NCI-H2227 treated with DMSO at 0.1 percent for 48 hours (cell line): Measurements from ENCODE around the gene ZDBF2.
"Not testable (repeated sequence)": the region's sequence is repeated elsewhere in the genome, so short reads cannot be mapped to it uniquely, and the experiment has no call there.

Experiments
- DNase-seq: peaks from one replicate; lab custom pipeline; 2025; lab: John Stamatoyannopoulos, UW

The ZDBF2 gene

GRCh38 chr2:206259376-206260187 lies 14.9 kb upstream of the ZDBF2 start:
- DNase-seq = no peak

- DNase-seq = peak; percentile 80
Observed at GRCh38 chr2:206260188-206261012, 14.1 kb upstream of the ZDBF2 start.

GRCh38 chr2:206263959-206264603 lies 10.4 kb upstream of the ZDBF2 start:
- DNase-seq = no peak

- DNase-seq = no peak
Observed at GRCh38 chr2:206266130-206267125, 8.0 kb upstream of the ZDBF2 start.

- DNase-seq = no peak
Observed at GRCh38 chr2:206267567-206267966, 6.9 kb upstream of the ZDBF2 start.

GRCh38 chr2:206271065-206271464 lies 3.4 kb upstream of the ZDBF2 start:
- no peak for DNase-seq

- peak; percentile 58 for DNase-seq
Observed at GRCh38 chr2:206273905-206274304, 558 bp upstream of the ZDBF2 start.

- peak; percentile 80 for DNase-seq
Observed at GRCh38 chr2:206275312-206276055, 1.0 kb downstream of the ZDBF2 start.

- no peak for DNase-seq
Observed at GRCh38 chr2:206276169-206276942, 1.9 kb downstream of the ZDBF2 start.

GRCh38 chr2:206277503-206277902 lies 3.0 kb downstream of the ZDBF2 start:
- DNase-seq = no peak

- no peak for DNase-seq
Observed at GRCh38 chr2:206282746-206283145, 8.3 kb downstream of the ZDBF2 start.

GRCh38 chr2:206287197-206287596 lies 12.7 kb downstream of the ZDBF2 start:
- DNase-seq = no peak

GRCh38 chr2:206289391-206289790 lies 14.9 kb downstream of the ZDBF2 start:
- DNase-seq = no peak

GRCh38 chr2:206296128-206296527 lies 21.7 kb downstream of the ZDBF2 start:
- no peak for DNase-seq

- not testable (repeated sequence) for DNase-seq
Observed at GRCh38 chr2:206299608-206300007, 25.1 kb downstream of the ZDBF2 start.

GRCh38 chr2:206305523-206306245 lies 31.2 kb downstream of the ZDBF2 start:
- DNase-seq = no peak

- no peak for DNase-seq
Observed at GRCh38 chr2:206311026-206311425, 36.6 kb downstream of the ZDBF2 start.

- DNase-seq = no peak
Observed at GRCh38 chr2:206316141-206316540, 41.7 kb downstream of the ZDBF2 start.

GRCh38 chr2:206323033-206323432 lies 48.6 kb downstream of the ZDBF2 start:
- no peak for DNase-seq
